Neuron (in vitro differentiated cells): ENCODE measurements around the gene DARS2.
"Not testable (repeated sequence)": the region's sequence is repeated elsewhere in the genome, so short reads cannot be mapped to it uniquely, and the experiment has no call there.

Experiments
- H2AFZ ChIP-seq: one replicate; pipeline ENCODE4 v1.6.1; 2013; ENCODE audit warnings: low read depth, mild to moderate bottlenecking, inconsistent platforms, low read length, moderate library complexity
- H3K27me3 ChIP-seq: one replicate; pipeline ENCODE4 v1.6.1; 2013; ENCODE audit warnings: low read length; ENCODE audit not compliant: insufficient read depth
- H3K36me3 ChIP-seq: one replicate; pipeline ENCODE4 v1.6.1; 2013; ENCODE audit warnings: low read length; ENCODE audit not compliant: insufficient read depth
- H3K4me1 ChIP-seq: one replicate; pipeline ENCODE4 v1.6.1; 2013; ENCODE audit warnings: low read length; ENCODE audit not compliant: insufficient read depth
- H3K4me3 ChIP-seq: 2 replicates; pipeline ENCODE4 v1.5.1; 2013; ENCODE audit warnings: mild to moderate bottlenecking, low read length, moderate library complexity
- H3K9me3 ChIP-seq: one replicate; pipeline ENCODE4 v1.6.1; 2013; ENCODE audit warnings: low read length

DARS2 gene

DNA sequence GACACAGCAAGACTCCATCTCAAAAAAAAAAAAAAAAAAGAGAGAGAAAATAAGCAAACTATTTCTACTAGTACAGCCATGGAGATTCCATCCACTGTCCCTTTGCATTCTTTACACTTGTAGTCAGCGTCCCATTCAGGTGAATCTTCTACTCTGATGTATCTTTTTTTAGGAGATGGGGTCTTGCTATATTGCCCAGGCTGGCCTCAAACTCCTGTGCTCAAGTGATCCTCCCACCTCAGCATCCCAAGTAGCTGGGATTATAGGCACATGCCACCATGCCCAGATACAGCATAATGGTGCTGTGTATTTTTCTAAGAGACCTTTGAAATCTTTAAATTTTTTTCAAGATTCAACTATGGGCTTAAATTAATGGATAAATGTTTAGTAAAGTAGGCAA, 8.3 kb downstream of the DARS2 start:
- Histone ChIP-seq H3K9me3 (no peaks in the 10 kb centered on the region), H3K4me1 (no peaks in the 10 kb centered on the region), H3K4me3 (no peak overlapping the region), H3K27me3 (no peaks in the 10 kb centered on the region), H2AFZ (no peak overlapping the region), H3K36me3 (peaks cover 51% of the 10 kb centered on the region)

DNA sequence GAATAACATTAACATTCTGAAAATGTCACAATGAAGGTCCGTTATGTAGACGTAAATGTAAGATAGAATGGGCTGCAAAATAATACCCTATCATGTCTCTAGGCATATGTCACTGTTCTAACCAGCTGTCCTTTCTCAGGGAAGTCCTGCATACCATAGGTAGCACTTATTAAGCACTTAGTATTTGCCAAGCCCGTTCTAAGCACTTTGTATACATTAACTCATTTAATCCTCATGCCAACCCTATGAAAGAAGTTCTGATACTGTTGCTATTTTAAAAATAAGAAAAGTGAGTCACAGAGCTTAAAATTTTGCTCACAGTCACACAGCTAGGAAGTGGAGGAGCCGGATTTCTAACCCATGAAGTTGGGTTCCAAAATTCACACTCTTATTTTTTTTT, 27.6 kb downstream of the DARS2 start:
- no peaks in the 10 kb centered on the region for H3K4me1 ChIP-seq
- no peaks in the 10 kb centered on the region for H3K9me3 ChIP-seq
- no peak overlapping the region for H2AFZ ChIP-seq
- peaks cover 43% of the 10 kb centered on the region for H3K36me3 ChIP-seq
- no peaks in the 10 kb centered on the region for H3K27me3 ChIP-seq
- no peak overlapping the region for H3K4me3 ChIP-seq

DNA sequence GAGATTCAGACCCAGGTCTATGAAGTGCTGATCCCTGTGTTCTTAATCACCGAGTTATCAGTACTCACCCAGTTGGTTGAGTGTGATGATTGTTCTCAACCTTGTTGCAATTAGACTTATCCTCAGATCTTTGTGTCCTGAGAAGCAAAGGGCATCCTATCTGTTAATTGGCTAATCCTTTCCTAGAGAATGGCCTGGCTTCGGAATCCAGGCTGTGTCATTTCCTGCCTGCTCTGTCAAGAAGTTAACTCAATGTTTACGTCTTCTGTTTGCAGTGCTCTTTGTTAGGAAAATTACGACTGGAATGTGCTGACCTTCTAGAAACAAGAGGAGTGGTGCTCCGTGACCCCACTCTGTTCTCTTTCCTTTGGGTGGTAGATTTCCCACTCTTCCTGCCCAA, 28.6 kb downstream of the DARS2 start:
- H3K4me1 ChIP-seq: no peaks in the 10 kb centered on the region
- no peak overlapping the region for H2AFZ ChIP-seq
- no peak overlapping the region for H3K4me3 ChIP-seq
- no peaks in the 10 kb centered on the region for H3K9me3 ChIP-seq
- H3K27me3 ChIP-seq: no peaks in the 10 kb centered on the region
- H3K36me3 ChIP-seq: peaks cover 50% of the 10 kb centered on the region

DNA sequence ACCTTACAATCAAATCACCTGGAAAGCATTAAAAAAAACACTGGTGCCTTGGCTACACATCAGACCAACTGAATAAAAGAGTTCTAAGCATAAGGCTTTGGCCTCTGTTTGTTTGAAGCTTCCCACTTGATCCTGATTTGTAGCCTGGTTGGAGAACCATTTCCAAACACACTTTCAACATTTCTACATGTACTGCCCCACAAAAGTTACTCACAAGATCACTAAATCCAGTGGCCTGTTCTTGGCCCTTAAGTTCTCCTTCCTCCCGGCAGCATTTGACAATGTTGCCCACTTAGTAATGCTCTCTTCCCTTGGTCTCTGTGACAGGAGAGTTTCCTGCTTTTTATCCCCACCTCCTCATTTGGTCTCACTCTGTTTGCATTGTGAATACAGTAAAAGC, 31.5 kb downstream of the DARS2 start:
- Histone ChIP-seq H3K36me3 (peaks cover 68% of the 10 kb centered on the region), H3K4me3 (no peak overlapping the region)

DNA sequence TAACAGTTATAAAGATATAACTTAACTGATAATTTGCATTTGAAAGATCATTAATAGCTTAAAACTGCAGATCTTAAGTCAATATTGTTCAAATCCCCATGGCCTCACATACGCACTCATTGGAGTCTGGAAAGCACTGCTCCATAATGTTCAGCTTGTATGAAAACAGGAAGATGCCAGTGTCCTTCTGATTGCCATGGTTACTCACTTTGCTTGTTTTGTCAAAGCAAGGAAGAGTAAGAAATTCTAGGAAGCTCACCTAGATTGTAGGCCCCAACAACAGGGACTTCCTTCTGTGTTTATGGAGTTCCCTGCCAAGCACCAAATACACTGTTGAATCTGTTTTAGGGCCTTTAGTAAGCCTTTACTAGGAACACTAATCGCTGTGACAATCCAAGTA, 32.4 kb downstream of the DARS2 start:
- no peak overlapping the region for H2AFZ ChIP-seq
- H3K4me1 ChIP-seq: no peaks in the 10 kb centered on the region
- no peaks in the 10 kb centered on the region for H3K9me3 ChIP-seq
- H3K27me3 ChIP-seq: no peaks in the 10 kb centered on the region
- peaks cover 67% of the 10 kb centered on the region for H3K36me3 ChIP-seq
- no peak overlapping the region for H3K4me3 ChIP-seq

More for the DNA sequence above, 31.5 kb downstream of the DARS2 start:
- no peaks in the 10 kb centered on the region for H3K27me3 ChIP-seq
- no peaks in the 10 kb centered on the region for H3K4me1 ChIP-seq
- H2AFZ ChIP-seq: no peak overlapping the region
- no peaks in the 10 kb centered on the region for H3K9me3 ChIP-seq

DNA sequence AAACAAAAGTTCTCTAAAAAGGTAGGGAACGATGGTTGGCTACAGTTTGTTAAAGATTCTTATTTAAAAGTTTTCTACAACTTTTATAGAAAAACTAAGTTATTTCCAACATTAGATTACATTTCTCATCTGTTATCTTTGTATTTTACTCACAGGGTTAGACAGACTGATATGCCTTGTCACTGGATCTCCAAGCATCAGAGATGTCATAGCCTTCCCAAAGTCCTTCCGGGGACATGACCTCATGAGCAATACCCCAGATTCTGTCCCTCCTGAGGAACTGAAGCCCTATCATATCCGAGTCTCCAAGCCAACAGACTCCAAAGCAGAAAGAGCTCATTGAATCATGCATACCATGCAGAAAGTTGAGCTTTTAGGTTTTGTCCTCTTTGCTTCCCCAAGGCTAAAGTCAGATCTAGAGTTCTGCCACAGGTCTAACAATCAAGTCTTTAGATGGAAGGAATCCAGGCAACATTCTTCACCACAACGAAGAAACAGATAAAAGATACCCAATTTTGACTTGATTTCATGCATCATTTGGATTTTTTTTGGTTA, 33.0 kb downstream of the DARS2 start:
- Histone ChIP-seq H3K27me3 (no peaks in the 10 kb centered on the region), H2AFZ (no peak overlapping the region), H3K9me3 (no peaks in the 10 kb centered on the region), H3K4me3 (no peak overlapping the region), H3K4me1 (no peaks in the 10 kb centered on the region), H3K36me3 (peaks cover 65% of the 10 kb centered on the region)

DNA sequence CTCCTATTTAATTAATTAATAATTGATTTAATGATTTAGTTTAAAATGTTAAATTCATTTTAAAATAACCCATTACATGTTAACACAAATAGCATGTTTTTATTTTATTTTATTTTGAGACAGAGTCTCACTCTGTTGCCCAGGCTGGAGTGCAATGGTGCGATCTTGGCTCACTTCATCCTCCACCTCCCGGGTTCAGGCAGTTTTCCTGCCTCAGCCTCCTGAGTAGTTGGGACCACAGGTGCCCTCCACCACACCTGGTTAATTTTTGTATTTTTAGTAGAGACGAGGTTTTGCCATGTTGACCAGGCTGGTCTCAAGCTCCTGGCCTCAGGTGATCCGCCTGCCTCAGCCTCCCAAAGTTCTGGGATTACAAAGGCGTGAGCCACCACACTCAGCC, 35.1 kb downstream of the DARS2 start:
- H3K4me1 ChIP-seq, H2AFZ ChIP-seq, H3K27me3 ChIP-seq, H3K9me3 ChIP-seq, H3K4me3 ChIP-seq: not testable (repeated sequence)
- H3K36me3 ChIP-seq: peaks cover 68% of the 10 kb centered on the region

DNA sequence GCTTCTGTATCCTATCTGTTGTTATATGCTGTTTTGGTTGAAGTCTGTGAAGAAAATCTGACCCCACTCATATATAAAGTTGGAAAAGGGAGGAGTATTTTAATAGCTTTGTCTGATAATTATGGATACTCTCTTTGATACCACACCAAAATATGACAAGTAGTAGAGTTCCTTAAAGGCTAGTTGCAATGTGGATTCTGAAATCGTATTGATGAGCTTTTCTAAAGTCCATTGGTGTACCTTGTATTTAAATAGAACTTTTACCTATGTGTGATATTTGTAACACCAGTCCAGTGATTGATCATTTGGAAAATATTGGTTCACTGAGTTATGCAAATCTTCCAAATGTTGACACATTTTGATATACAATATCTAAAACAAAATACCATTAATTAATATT, 35.6 kb downstream of the DARS2 start:
- Histone ChIP-seq H3K9me3 (no peaks in the 10 kb centered on the region), H3K4me3 (no peak overlapping the region), H3K4me1 (peaks cover 5% of the 10 kb centered on the region), H3K36me3 (peaks cover 69% of the 10 kb centered on the region), H3K27me3 (no peaks in the 10 kb centered on the region), H2AFZ (no peak overlapping the region)

DNA sequence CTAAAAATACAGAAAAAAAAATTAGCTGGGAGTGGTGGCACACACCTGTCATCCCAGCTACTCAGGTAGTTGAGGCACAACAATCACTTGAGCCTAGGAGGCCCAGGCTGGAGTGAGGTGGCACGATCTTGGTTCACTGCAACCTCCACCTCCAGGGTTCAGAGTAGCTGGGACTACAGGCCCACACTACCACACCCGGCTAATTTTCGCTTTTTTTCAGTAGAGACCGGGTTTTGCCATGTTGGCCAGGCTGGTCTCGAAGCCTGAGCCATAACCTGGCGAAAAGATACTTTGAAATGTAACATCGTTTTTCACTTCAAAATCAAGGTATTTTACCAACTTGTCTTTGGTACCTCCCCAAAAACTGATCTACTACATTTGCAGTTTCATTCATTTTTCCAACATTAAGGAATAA, 37.3 kb downstream of the DARS2 start:
- H3K9me3 ChIP-seq: no peaks in the 10 kb centered on the region
- no peak overlapping the region for H3K4me3 ChIP-seq
- no peaks in the 10 kb centered on the region for H3K27me3 ChIP-seq
- no peak overlapping the region for H2AFZ ChIP-seq
- peaks cover 22% of the 10 kb centered on the region for H3K4me1 ChIP-seq
- peaks cover 76% of the 10 kb centered on the region for H3K36me3 ChIP-seq

DNA sequence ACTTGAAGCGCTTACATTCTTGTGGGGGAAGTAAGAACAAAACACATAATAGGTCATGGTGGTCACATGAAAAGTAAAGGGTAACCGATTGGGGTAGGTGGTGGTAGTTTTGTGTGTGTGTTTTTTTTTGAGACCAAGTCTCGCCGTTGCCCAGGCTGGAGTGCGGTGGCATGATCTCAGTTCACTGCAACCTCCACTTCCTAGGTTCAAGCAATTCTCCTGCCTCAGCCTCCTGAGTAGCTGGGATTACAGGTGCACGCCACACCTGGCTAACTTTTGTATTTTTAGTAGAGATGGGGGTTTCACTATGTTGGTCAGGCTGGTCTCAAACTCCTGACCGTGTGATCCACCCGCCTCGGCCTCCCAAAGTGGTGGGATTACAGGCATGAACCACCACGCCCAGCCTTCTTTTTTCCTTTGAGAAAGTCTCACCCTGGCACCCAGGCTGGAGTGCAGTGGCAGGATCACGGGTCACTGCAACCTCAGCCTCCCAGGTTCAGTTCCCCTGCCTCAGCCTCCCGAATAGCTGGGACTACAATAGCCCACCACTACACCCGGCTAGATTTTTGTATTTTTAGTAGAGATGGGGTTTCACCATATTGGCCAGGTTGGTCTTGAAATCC, 37.8 kb downstream of the DARS2 start:
- not testable (repeated sequence) for H3K27me3 ChIP-seq, H3K9me3 ChIP-seq
- H3K36me3 ChIP-seq: peaks cover 74% of the 10 kb centered on the region

DNA sequence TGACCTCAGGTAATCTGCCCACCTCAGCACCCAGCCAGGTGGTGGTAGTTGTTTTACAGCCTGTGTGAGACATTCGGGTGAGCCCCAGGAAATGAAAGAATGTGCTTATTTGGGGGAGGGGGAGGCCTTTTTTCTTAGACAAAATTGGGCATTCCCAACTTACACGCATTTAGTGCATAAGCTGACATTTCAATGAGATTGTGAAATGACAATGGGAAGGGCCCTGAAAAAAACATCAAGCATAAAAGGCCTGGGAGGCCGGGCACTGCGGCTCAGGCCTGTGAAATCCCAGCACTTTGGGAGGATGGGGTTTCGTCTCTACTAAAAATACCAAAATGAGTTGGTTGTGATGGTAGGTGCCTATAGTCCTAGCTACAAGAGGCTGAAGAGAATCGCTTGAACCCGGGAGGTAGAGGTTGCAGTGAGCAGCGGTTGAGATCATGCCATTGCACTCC, 38.3 kb downstream of the DARS2 start:
- H3K36me3 ChIP-seq: peaks cover 69% of the 10 kb centered on the region

More for the DNA sequence above, 37.8 kb downstream of the DARS2 start:
- H2AFZ ChIP-seq, H3K4me3 ChIP-seq: not testable (repeated sequence)
- H3K4me1 ChIP-seq: peaks cover 25% of the 10 kb centered on the region

DNA sequence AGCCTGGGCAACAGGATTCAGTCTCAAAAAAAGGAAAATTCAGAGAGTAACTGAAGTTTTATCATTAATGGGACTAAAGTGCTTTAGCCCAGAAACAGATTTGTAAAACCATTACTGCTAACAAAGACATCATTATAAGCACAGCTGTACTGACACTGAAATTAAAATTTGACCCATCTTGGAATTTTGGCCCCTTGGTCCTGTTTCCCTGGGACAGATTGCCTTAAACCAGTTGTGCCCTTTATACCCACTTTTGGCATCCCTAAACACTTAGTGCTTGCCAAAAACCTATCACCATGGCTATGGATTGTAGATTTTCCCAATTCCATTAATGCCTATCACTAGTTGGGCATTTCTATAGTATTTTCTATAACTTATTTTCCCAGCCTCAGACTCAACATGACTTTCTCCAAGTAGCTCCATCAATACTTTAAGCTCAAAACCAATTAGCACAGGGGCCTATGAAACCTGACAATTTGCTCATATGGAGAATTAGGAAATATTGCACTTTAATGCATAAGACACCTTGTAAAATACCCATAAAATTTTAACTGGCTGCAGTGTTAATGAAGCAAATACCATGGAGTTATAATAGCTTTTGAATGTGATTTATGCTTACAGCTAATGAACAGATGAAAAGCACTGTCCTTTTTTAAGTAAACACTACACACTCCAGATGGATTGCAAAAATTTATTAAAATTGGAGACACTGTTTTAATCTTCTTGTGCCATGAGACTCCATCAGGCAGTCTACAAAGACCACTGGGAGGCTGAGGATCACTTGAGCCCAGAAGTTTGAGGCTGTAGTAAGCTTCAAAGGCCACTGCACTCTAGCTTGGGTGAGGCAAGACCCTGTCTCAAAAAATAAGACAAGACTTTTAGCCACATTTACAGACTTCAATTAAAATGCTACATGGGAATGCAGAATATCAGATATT, 39.0 kb downstream of the DARS2 start:
- H3K36me3 ChIP-seq: peaks cover 62% of the 10 kb centered on the region
- H3K9me3 ChIP-seq: no peaks in the 10 kb centered on the region
- H2AFZ ChIP-seq: no peak overlapping the region
- H3K4me3 ChIP-seq: no peak overlapping the region
- H3K4me1 ChIP-seq: peaks cover 25% of the 10 kb centered on the region
- no peaks in the 10 kb centered on the region for H3K27me3 ChIP-seq

More for the DNA sequence above, 38.3 kb downstream of the DARS2 start:
- no peaks in the 10 kb centered on the region for H3K9me3 ChIP-seq
- peaks cover 25% of the 10 kb centered on the region for H3K4me1 ChIP-seq
- no peaks in the 10 kb centered on the region for H3K27me3 ChIP-seq
- no peak overlapping the region for H3K4me3 ChIP-seq
- H2AFZ ChIP-seq: no peak overlapping the region

DNA sequence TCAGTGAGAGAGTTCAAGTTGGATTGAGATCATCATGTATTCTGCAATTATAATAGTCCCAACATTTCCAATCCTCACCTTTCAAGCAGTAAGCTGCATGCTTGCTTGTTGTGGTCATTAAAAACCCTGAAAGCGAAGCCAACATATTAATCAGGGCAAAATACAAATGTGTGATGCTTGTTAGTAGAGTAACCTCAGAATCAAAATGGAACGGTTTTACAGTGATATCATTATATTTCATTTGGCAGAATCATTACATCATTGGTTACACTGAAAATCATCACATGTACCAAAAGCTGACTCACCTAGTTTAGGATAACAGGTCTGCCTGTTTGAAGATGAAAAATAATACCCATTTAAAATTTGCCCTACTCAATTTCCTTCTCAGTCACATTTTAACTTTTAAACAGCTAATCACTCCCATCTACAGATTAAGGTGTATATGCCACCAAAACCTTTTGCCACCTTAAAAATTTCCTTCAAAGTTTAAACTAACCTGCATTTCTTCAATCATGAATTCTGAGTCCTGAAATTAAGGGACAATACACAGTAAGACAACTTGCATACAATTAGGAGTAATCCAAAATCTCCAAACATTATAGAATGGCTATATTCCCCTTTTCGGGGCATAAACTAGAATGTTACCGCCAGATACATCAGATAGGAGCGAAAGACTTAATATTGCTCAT, 39.9 kb downstream of the DARS2 start:
- no peaks in the 10 kb centered on the region for H3K9me3 ChIP-seq
- H3K4me1 ChIP-seq: peaks cover 30% of the 10 kb centered on the region
- no peaks in the 10 kb centered on the region for H3K27me3 ChIP-seq
- H2AFZ ChIP-seq: no peak overlapping the region
- no peak overlapping the region for H3K4me3 ChIP-seq
- H3K36me3 ChIP-seq: peaks cover 56% of the 10 kb centered on the region
